HepG2 (cell line): ENCODE results near the gene FBXL7. TPM values are rescaled to one million over a fixed set of nuclear protein-coding genes. Genes with fewer than 3 reads are reported as not detected.

Experiments
- ATAC-seq: fragments of 200-7000 bp; cut with Tn5 transposase; 3 replicates; pipeline ENCODE4 v1.9.1; 2020; ENCODE audit warnings: mild to moderate bottlenecking, moderate library complexity
- BruUV-seq: library from RNA; stranded (reverse); fragments of 400-500 nt; replicated peaks from 2 replicates; lab custom pipeline; 2021; lab: Mats Ljungman, UMichigan
- CTCF ChIA-PET: fragments of 300-600 bp; formaldehyde crosslinking; extraction: SDS; loops from one replicate; lab custom pipeline; 2021; ENCODE audit warnings: low total read pairs, inconsistent platforms, low intra/inter-chr PET ratio; lab: Yijun Ruan, JAX
- POLR2A ChIA-PET: fragments of 350-600 bp; sonication (Branson Sonifier 250); formaldehyde crosslinking; loops from one replicate; lab custom pipeline; 2020; ENCODE audit warnings: antibody characterized with exemption, inconsistent platforms; lab: Yijun Ruan, JAX
- DNase-seq: peaks from one replicate; pipeline ENCODE4 v3.0.0-alpha.2; 2015; ENCODE audit warnings: low spot score
- FAIRE-seq: peaks from 3 replicates; lab custom pipeline; 2011; peaks lifted over from hg19 to GRCh38; lab: Jason Lieb, UNC
- H2AFZ ChIP-seq: one replicate; pipeline ENCODE4 v1.6.1; 2011; ENCODE audit warnings: low read length, inconsistent platforms
- H3K27ac ChIP-seq: fragments of 300-600 bp; 3 replicates; pipeline ENCODE4 v1.8.0; 2011; ENCODE audit warnings: mixed run types, mild to moderate bottlenecking, mixed read lengths, low read length, inconsistent platforms; ENCODE audit not compliant: insufficient read depth; ENCODE audit errors: extremely low read length
- H3K27me3 ChIP-seq, 2 experiments: fragments of 200-600 bp in 1 of 2; 2 replicates in 1 of 2; 3 replicates in 1 of 2; pipeline versions ENCODE4 v1.6.0 to v1.8.0; 2011; ENCODE audit warnings: low read length in 2 of 2, mild to moderate bottlenecking in 2 of 2, moderate library complexity in 2 of 2, inconsistent platforms in 1 of 2; ENCODE audit not compliant: insufficient read depth in 2 of 2, control insufficient read depth in 1 of 2
- H3K36me3 ChIP-seq, 2 experiments: fragments of 200-600 bp in 1 of 2; replicated peaks in 1 of 2; 2 replicates in 1 of 2; 3 replicates in 1 of 2; pipeline versions ENCODE4 v1.5.1 to v1.8.0; 2011; ENCODE audit warnings: low read length in 2 of 2, inconsistent platforms in 1 of 2; ENCODE audit not compliant: insufficient read depth in 2 of 2, control insufficient read depth in 1 of 2
- H3K4me1 ChIP-seq: 2 replicates; pipeline ENCODE4 v1.5.1; 2012; ENCODE audit warnings: low read length, inconsistent platforms; ENCODE audit not compliant: insufficient read depth
- H3K4me2 ChIP-seq: 2 replicates; pipeline ENCODE4 v1.6.0; 2011; ENCODE audit warnings: low read depth, low read length, inconsistent platforms
- H3K4me3 ChIP-seq, 3 experiments: fragments of 200-600 bp in 1 of 3; sonication (generic), shearing (Covaris generic) in 1 of 3; replicated peaks in 1 of 3; 2 replicates each; pipeline ENCODE4 v1.5.1; 2011 to 2016; ENCODE audit warnings: low read length in 3 of 3, inconsistent platforms in 2 of 3, low read depth in 2 of 3, mild to moderate bottlenecking in 2 of 3, control low read depth in 1 of 3, mixed read lengths in 1 of 3; ENCODE audit not compliant: insufficient read depth in 1 of 3
- H3K79me2 ChIP-seq: one replicate; pipeline ENCODE4 v1.6.1; 2011; ENCODE audit warnings: low read length, inconsistent platforms; ENCODE audit not compliant: insufficient read depth
- H3K9ac ChIP-seq: 2 replicates; pipeline ENCODE4 v1.6.0; 2011; ENCODE audit warnings: mild to moderate bottlenecking, low read depth, low read length, inconsistent platforms; ENCODE audit not compliant: insufficient read depth
- H3K9me3 ChIP-seq: 2 replicates; pipeline ENCODE4 v1.5.1; 2012; ENCODE audit warnings: mild to moderate bottlenecking, low read length
- H4K20me1 ChIP-seq: 2 replicates; pipeline ENCODE4 v1.6.0; 2011; ENCODE audit warnings: inconsistent platforms, mild to moderate bottlenecking, low read length, moderate library complexity; ENCODE audit not compliant: insufficient read depth
- ATM ChIP-seq: fragments of 450-650 bp; IDR thresholded peaks from 2 replicates; pipeline ENCODE4 v1.7.1; 2017; ENCODE audit warnings: mild to moderate bottlenecking, borderline replicate concordance
- BORCS8-MEF2B ChIP-seq: sonication (generic); formaldehyde crosslinking; IDR thresholded peaks from 2 replicates; pipeline ENCODE4 v1.8.0; 2022; ENCODE audit warnings: mild to moderate bottlenecking, missing genetic modification reagents
- HMGA1 ChIP-seq: sonication (generic); formaldehyde crosslinking; conservative IDR thresholded peaks from 2 replicates; pipeline ENCODE4 v1.4.0; 2020; ENCODE audit warnings: missing genetic modification reagents
- NCOR1 ChIP-seq: fragments of 200-600 bp; sonication (generic); IDR thresholded peaks from 2 replicates; pipeline ENCODE4 v1.7.0; 2017; ENCODE audit warnings: antibody characterized with exemption, low read length, borderline replicate concordance
- PAX8 ChIP-seq: sonication (generic); formaldehyde crosslinking; IDR thresholded peaks from 2 replicates; pipeline ENCODE4 v1.8.0; 2022; ENCODE audit warnings: mild to moderate bottlenecking, missing genetic modification reagents, borderline replicate concordance
- PPARG ChIP-seq: conservative IDR thresholded peaks from 2 replicates; pipeline ENCODE4 v1.6.1; 2016; ENCODE audit warnings: missing biosample characterization, missing genetic modification reagents
- RCOR2 ChIP-seq: IDR thresholded peaks from 2 replicates; pipeline ENCODE4 v1.6.1; 2016; ENCODE audit warnings: missing biosample characterization, missing genetic modification reagents
- SMARCE1 ChIP-seq: fragments of 450-650 bp; IDR thresholded peaks from 2 replicates; pipeline ENCODE4 v1.6.1; 2017; ENCODE audit warnings: borderline replicate concordance
- TARDBP ChIP-seq: sonication (generic); formaldehyde crosslinking; IDR thresholded peaks from 2 replicates; pipeline ENCODE4 v1.8.0; 2022; ENCODE audit warnings: mild to moderate bottlenecking, missing genetic modification reagents
- TBX3 ChIP-seq: fragments of 450-650 bp; IDR thresholded peaks from 2 replicates; pipeline ENCODE4 v1.6.1; 2017; ENCODE audit warnings: antibody characterized with exemption, mild to moderate bottlenecking, inconsistent platforms, borderline replicate concordance
- TOE1 ChIP-seq: sonication (generic); formaldehyde crosslinking; IDR thresholded peaks from 2 replicates; pipeline ENCODE4 v1.4.0; 2020; ENCODE audit warnings: mild to moderate bottlenecking, missing genetic modification reagents
- ZBTB38 ChIP-seq: sonication (generic); formaldehyde crosslinking; IDR thresholded peaks from 2 replicates; pipeline ENCODE4 v1.5.1; 2020; ENCODE audit warnings: mild to moderate bottlenecking, missing genetic modification reagents
- ZNF180 ChIP-seq: sonication (generic); formaldehyde crosslinking; IDR thresholded peaks from 2 replicates; pipeline ENCODE4 v1.4.0; 2020; ENCODE audit warnings: low read depth, missing genetic modification reagents, borderline replicate concordance
- ZNF33B ChIP-seq: sonication (generic); formaldehyde crosslinking; IDR thresholded peaks from 2 replicates; pipeline ENCODE4 v1.5.1; 2020; ENCODE audit warnings: mild to moderate bottlenecking, missing genetic modification reagents
- ZNF382 ChIP-seq: sonication (generic); formaldehyde crosslinking; IDR thresholded peaks from 2 replicates; pipeline ENCODE4 v1.5.0; 2020; ENCODE audit warnings: missing genetic modification reagents, mild to moderate bottlenecking, borderline replicate concordance
- ZNF558 ChIP-seq: sonication (generic); formaldehyde crosslinking; IDR thresholded peaks from 2 replicates; pipeline ENCODE4 v1.9.0; 2022; ENCODE audit warnings: mild to moderate bottlenecking, missing genetic modification reagents, borderline replicate concordance
- ZNF75D ChIP-seq: sonication (generic); formaldehyde crosslinking; IDR thresholded peaks from 2 replicates; pipeline ENCODE4 v1.8.1; 2023; ENCODE audit warnings: missing genetic modification reagents, mild to moderate bottlenecking, borderline replicate concordance
- WGBS: methylation state at CpG from one replicate; pipeline ENCODE4 v1.1.6; 2017; ENCODE audit warnings: low lambda C conversion rate; 5-methylcytosine and 5-hydroxymethylcytosine counted together
- in situ Hi-C: cut with HindIII; loops from 2 replicates; pipeline ENCODE4 v1.10.0; 2017; ENCODE audit warnings: low pct_unique_long_range_greater_than_20kb; ENCODE audit not compliant: extremely low pct_ligation_motif_present
- intact Hi-C: fragments of 100-400 bp; cut with micrococcal nuclease; formaldehyde crosslinking; loops from one replicate; pipeline ENCODE4 v1.10.0; 2022; ENCODE audit not compliant: unreplicated experiment
- polyA plus RNA-seq, 8 experiments: library from polyadenylated mRNA; depleted of rRNA in 3 of 8; stranded (reverse) in 7 of 8; unstranded in 1 of 8; fragments of >200 nt; fragmentation: Illumina TruSeq in 4 of 8; extraction: Trizol in 4 of 8; gene quantifications; 2 replicates each; pipeline versions ENCODE4 v1.2.1 to v1.2.3, GENCODE V29; 2011 to 2016; ENCODE audit warnings: low read depth in 4 of 8, missing spikeins in 1 of 8, mixed read lengths in 1 of 8; ENCODE audit not compliant: insufficient read depth in 1 of 8
- total RNA-seq, 5 experiments: library from RNA; depleted of rRNA; stranded (reverse); fragments of >200 nt; fragmentation: Illumina TruSeq; extraction: Trizol; gene quantifications; 2 replicates each; pipeline ENCODE4 v1.2.3, GENCODE V29; 2016; ENCODE audit warnings: low read depth in 1 of 5
- TF ChIP-seq, protein P1 (sequence below), 2 experiments: sonication (generic) in 1 of 2; formaldehyde crosslinking in 1 of 2; IDR thresholded peaks; 2 replicates each; pipeline versions ENCODE4 v1.5.1 to v1.6.1; 2011 to 2020; ENCODE audit warnings: borderline replicate concordance in 1 of 2, low read depth in 1 of 2, low read length in 1 of 2, mild to moderate bottlenecking in 1 of 2, missing genetic modification reagents in 1 of 2, moderate library complexity in 1 of 2
- TF ChIP-seq, protein P2 (sequence below), 2 experiments: sonication (generic) in 1 of 2; formaldehyde crosslinking in 1 of 2; IDR thresholded peaks; 2 replicates each; pipeline versions ENCODE4 v1.4.0 to v1.6.1; 2016 to 2020; ENCODE audit warnings: borderline replicate concordance in 1 of 2, low read depth in 1 of 2, mild to moderate bottlenecking in 1 of 2, missing genetic modification reagents in 1 of 2

The FBXL7 gene
- total and polyA plus RNA-seq, 2 of the 13 experiments (the other 11 are each of a cell fraction or from before 2014, with no cell fraction given): 0.07 TPM; not detected in 1

DNA sequence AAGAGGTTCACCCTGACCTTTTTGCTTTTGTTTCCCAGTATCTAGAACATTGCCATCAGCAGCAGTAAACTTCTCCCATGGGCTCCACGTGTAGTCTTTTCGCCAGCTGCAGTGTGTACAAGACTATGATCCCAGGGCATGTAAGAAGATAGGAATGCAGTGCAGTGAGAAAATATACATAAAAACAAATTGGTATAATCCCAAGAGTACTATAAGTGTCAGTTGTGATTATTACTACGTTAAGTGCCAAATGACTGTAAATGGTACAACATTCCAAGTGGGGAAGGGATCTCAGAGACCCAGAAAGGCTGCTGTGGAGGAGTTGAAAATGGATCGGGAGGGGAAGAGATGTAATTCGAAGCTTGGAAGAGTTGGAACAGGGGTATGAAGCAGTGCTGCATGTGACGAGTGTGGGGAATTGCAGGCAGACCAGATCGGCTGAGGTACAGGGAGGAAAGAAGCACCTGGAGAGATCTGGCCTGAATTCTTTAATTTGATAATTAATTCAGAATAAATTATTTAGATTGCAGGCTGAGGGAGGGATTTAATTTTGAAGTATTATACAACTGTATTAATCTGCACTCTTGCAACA is 95.1 kb downstream of the FBXL7 start:
- in situ Hi-C loops (no loop called here), intact Hi-C loops (no loop called here)
- no peak for DNase-seq
- Histone ChIP-seq H4K20me1 (no peaks in the 10 kb centered on the region), H2AFZ (no peak overlapping the region), H3K4me2 (no peak overlapping the region), H3K9ac (no peak overlapping the region), H3K27me3 (no peaks in the 10 kb centered on the region), H3K4me1 (no peaks in the 10 kb centered on the region), H3K4me3 (no peak overlapping the region), H3K79me2 (no peaks in the 10 kb centered on the region), H3K27ac (no peak overlapping the region), H3K36me3 (no peaks in the 10 kb centered on the region), H3K9me3 (no peaks in the 10 kb centered on the region)
- ATAC-seq: no peak
- ChIA-PET POLR2A (no interaction called here), CTCF (no interaction called here)
- TF ChIP-seq HMGA1 (CRISPR knock-in tag): no peak
- no peak for TF ChIP-seq TOE1 (CRISPR knock-in tag)
- TF ChIP-seq BORCS8-MEF2B (CRISPR knock-in tag): no peak
- no peak for TF ChIP-seq ZNF180 (CRISPR knock-in tag)
- no peak for TF ChIP-seq ZNF558 (CRISPR knock-in tag)
- TF ChIP-seq NCOR1: no peak
- TF ChIP-seq RCOR2 (CRISPR knock-in tag): no peak
- TF ChIP-seq PAX8 (CRISPR knock-in tag): no peak
- no peak for TF ChIP-seq ATM
- TF ChIP-seq TBX3: no peak
- no peak for TF ChIP-seq ZNF33B
- TF ChIP-seq PPARG (CRISPR knock-in tag): no peak
- TF ChIP-seq ZBTB38 (CRISPR knock-in tag): no peak
- no peak for TF ChIP-seq TARDBP (CRISPR knock-in tag)
- TF ChIP-seq, protein P1, sequence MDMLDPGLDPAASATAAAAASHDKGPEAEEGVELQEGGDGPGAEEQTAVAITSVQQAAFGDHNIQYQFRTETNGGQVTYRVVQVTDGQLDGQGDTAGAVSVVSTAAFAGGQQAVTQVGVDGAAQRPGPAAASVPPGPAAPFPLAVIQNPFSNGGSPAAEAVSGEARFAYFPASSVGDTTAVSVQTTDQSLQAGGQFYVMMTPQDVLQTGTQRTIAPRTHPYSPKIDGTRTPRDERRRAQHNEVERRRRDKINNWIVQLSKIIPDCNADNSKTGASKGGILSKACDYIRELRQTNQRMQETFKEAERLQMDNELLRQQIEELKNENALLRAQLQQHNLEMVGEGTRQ (IDR thresholded peaks at IDR 0.05; ENCODE audit: low read depth, low read length): no peak
- TF ChIP-seq, protein P1 (CRISPR knock-in tag; IDR thresholded peaks at IDR 0.05; ENCODE audit: borderline replicate concordance): no peak
- TF ChIP-seq, protein P2, sequence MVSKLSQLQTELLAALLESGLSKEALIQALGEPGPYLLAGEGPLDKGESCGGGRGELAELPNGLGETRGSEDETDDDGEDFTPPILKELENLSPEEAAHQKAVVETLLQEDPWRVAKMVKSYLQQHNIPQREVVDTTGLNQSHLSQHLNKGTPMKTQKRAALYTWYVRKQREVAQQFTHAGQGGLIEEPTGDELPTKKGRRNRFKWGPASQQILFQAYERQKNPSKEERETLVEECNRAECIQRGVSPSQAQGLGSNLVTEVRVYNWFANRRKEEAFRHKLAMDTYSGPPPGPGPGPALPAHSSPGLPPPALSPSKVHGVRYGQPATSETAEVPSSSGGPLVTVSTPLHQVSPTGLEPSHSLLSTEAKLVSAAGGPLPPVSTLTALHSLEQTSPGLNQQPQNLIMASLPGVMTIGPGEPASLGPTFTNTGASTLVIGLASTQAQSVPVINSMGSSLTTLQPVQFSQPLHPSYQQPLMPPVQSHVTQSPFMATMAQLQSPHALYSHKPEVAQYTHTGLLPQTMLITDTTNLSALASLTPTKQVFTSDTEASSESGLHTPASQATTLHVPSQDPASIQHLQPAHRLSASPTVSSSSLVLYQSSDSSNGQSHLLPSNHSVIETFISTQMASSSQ (IDR thresholded peaks at IDR 0.05; ENCODE audit: low read depth): no peak
- TF ChIP-seq, protein P2 (CRISPR knock-in tag; IDR thresholded peaks at IDR 0.05; ENCODE audit: borderline replicate concordance): no peak
- no peak for TF ChIP-seq ZNF382 (CRISPR knock-in tag)
- TF ChIP-seq ZNF75D (CRISPR knock-in tag): no peak
- TF ChIP-seq SMARCE1: no peak
- no TSS peak for BruUV-seq
- WGBS: 26% methylated on average over 7 of the region's 7 CpGs
- no peak for FAIRE-seq
